Neural cell (in vitro differentiated cells): ENCODE data around the gene POU2F3.

Experiments
- EZH2 ChIP-seq: fragments of 200-600, 300-800 bp; shearing (Covaris generic), sonication (generic); IDR thresholded peaks from 2 replicates; pipeline ENCODE4 v1.6.1; 2014; ENCODE audit warnings: antibody characterized with exemption, low read length, borderline replicate concordance, mild to moderate bottlenecking; ENCODE audit not compliant: insufficient read depth, poor library complexity, severe bottlenecking
- POLR2AphosphoS5 ChIP-seq: IDR thresholded peaks from 2 replicates; pipeline ENCODE4 v1.6.1; 2012
- SMC3 ChIP-seq: fragments of 450-650 bp; conservative IDR thresholded peaks from 2 replicates; pipeline ENCODE4 v1.6.1; 2014; ENCODE audit warnings: antibody characterized with exemption, mild to moderate bottlenecking, moderate library complexity; ENCODE audit not compliant: poor library complexity
- TF ChIP-seq, protein P1 (sequence below): fragments of 450-650 bp; IDR thresholded peaks from 2 replicates; pipeline ENCODE4 v1.5.1; 2014; ENCODE audit warnings: antibody characterized with exemption, mild to moderate bottlenecking, moderate library complexity; ENCODE audit not compliant: poor library complexity, severe bottlenecking
- TF ChIP-seq, protein P2 (sequence below): IDR thresholded peaks from 2 replicates; pipeline ENCODE4 v1.6.1; 2012; ENCODE audit warnings: borderline replicate concordance

GRCh38 chr11:120350637-120351036 lies 110.7 kb downstream of the POU2F3 start:
- no peak for TF ChIP-seq POLR2AphosphoS5
- TF ChIP-seq, protein P1, sequence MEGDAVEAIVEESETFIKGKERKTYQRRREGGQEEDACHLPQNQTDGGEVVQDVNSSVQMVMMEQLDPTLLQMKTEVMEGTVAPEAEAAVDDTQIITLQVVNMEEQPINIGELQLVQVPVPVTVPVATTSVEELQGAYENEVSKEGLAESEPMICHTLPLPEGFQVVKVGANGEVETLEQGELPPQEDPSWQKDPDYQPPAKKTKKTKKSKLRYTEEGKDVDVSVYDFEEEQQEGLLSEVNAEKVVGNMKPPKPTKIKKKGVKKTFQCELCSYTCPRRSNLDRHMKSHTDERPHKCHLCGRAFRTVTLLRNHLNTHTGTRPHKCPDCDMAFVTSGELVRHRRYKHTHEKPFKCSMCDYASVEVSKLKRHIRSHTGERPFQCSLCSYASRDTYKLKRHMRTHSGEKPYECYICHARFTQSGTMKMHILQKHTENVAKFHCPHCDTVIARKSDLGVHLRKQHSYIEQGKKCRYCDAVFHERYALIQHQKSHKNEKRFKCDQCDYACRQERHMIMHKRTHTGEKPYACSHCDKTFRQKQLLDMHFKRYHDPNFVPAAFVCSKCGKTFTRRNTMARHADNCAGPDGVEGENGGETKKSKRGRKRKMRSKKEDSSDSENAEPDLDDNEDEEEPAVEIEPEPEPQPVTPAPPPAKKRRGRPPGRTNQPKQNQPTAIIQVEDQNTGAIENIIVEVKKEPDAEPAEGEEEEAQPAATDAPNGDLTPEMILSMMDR: no peak
- TF ChIP-seq SMC3: no peak
- TF ChIP-seq, protein P2, sequence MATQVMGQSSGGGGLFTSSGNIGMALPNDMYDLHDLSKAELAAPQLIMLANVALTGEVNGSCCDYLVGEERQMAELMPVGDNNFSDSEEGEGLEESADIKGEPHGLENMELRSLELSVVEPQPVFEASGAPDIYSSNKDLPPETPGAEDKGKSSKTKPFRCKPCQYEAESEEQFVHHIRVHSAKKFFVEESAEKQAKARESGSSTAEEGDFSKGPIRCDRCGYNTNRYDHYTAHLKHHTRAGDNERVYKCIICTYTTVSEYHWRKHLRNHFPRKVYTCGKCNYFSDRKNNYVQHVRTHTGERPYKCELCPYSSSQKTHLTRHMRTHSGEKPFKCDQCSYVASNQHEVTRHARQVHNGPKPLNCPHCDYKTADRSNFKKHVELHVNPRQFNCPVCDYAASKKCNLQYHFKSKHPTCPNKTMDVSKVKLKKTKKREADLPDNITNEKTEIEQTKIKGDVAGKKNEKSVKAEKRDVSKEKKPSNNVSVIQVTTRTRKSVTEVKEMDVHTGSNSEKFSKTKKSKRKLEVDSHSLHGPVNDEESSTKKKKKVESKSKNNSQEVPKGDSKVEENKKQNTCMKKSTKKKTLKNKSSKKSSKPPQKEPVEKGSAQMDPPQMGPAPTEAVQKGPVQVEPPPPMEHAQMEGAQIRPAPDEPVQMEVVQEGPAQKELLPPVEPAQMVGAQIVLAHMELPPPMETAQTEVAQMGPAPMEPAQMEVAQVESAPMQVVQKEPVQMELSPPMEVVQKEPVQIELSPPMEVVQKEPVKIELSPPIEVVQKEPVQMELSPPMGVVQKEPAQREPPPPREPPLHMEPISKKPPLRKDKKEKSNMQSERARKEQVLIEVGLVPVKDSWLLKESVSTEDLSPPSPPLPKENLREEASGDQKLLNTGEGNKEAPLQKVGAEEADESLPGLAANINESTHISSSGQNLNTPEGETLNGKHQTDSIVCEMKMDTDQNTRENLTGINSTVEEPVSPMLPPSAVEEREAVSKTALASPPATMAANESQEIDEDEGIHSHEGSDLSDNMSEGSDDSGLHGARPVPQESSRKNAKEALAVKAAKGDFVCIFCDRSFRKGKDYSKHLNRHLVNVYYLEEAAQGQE: no peak
- no peak for TF ChIP-seq EZH2
